Astrocyte of the spinal cord (primary cell): ENCODE measurements around the gene CHMP1B.

ENCODE experiments used
- DNase-seq: peaks from one replicate; pipeline ENCODE4 v3.0.0; 2011; ENCODE audit warnings: low read depth, low spot score
- H3K4me3 ChIP-seq: 2 replicates; pipeline ENCODE4 v1.5.1; 2011; ENCODE audit warnings: low read depth, mild to moderate bottlenecking, low read length, moderate library complexity
- CTCF ChIP-seq: IDR thresholded peaks from 2 replicates; pipeline ENCODE4 v1.5.1; 2012; ENCODE audit warnings: low read depth, mild to moderate bottlenecking, low read length, inconsistent platforms
- in situ Hi-C: cut with HindIII; loops from 2 replicates; pipeline ENCODE4 v1.10.0; 2017; ENCODE audit warnings: low sequenced_read_pairs

The CHMP1B gene

GRCh38 chr18:11871501-11871900 lies 20.3 kb downstream of the CHMP1B start:
- no peak for DNase-seq
- no peak for TF ChIP-seq CTCF
- in situ Hi-C loops: no loop called here
- H3K4me3 ChIP-seq: no peak overlapping the region

DNA sequence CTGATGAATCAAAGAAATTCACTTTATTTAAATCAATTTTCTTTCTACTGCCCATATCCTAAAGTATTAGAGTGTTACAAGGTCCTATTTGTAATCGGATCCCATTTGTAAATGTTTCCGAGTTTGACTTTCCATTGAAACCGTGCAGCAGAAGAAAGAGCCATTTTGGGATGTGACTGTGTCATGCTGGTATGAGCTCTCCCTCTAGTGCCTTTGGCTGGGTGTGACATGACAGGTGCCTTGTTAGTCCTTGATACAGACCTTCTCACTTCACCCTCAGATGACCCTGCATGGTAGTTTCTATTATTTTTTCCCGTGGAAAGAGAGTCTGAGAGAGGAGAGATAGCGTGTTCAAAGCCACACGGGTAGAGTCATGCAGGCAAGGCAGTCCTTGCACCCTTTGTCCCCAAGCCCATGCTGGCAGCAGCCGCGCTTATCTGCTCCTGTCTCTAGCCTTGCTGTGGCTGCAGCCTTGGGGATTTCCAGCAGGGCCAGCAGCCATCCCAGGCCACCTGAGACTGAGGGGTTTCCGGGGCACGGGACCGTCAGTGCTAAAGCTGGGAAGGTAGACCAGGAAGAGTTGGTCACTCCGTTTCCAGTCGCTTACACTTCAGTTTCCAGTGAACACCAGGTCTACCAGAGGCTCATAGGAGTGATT lies 21.4 kb downstream of the CHMP1B start:
- peak; percentile 27 for DNase-seq
- TF ChIP-seq CTCF: peak; percentile 53
- no peak overlapping the region for H3K4me3 ChIP-seq
- in situ Hi-C loops: no loop called here

- no peak for TF ChIP-seq CTCF
- H3K4me3 ChIP-seq: no peak overlapping the region
- in situ Hi-C loops: no loop called here
- no peak for DNase-seq
These were observed 22.6 kb downstream of the CHMP1B start for GRCh38 chr18:11873670-11874340.

DNA sequence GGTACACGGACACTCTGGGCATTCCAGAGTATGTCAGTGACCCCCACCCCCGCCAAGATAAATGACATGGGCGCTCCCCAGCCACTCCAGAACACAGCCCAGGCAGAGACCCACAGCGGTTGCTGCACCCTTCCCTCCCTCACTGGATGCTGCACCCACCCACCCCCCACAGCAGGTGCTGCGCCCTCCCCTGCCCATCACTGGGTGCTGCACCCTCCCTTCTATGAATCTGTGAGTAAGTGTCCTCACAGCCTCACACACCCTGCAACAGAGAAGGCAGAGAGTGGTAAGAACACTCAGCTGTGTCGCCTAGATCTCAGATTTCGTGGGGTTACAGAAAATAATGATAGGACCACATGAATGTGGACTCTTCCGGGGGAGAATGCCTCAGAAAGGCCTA lies 23.5 kb downstream of the CHMP1B start:
- in situ Hi-C loops: no loop called here
- DNase-seq: no peak
- no peak for TF ChIP-seq CTCF
- H3K4me3 ChIP-seq: no peak overlapping the region

DNA sequence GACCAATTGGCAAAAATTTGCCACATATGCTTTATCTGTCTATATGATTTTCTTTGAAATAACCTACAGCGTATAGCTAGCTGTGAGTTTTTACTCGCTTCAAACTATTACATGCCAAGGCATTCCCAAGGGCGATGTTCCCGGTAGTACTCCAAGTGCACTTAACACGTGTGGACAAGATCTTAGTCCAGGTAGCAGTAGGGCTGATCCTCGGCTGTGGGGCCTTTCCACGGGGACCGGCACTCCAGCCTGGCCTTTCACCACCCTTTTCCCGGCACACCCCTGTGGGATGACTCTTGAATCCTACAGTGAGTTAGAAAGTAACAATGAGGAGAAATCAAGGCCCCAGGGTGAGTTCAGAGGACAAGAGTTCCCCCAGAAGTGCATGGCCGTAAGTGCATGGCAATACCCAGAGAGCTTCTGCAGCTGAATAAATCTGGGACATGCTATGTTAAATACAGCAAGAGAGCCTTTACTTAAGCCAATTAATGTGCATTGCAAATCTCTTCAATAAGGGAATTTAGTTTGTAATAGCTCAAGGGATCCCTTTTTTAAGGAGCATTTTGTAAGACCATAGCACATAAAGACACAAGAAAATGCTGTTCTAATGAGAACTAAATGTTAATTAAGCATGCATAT lies 26.4 kb downstream of the CHMP1B start:
- H3K4me3 ChIP-seq: no peak overlapping the region
- TF ChIP-seq CTCF: no peak
- in situ Hi-C loops: no loop called here
- no peak for DNase-seq

DNA sequence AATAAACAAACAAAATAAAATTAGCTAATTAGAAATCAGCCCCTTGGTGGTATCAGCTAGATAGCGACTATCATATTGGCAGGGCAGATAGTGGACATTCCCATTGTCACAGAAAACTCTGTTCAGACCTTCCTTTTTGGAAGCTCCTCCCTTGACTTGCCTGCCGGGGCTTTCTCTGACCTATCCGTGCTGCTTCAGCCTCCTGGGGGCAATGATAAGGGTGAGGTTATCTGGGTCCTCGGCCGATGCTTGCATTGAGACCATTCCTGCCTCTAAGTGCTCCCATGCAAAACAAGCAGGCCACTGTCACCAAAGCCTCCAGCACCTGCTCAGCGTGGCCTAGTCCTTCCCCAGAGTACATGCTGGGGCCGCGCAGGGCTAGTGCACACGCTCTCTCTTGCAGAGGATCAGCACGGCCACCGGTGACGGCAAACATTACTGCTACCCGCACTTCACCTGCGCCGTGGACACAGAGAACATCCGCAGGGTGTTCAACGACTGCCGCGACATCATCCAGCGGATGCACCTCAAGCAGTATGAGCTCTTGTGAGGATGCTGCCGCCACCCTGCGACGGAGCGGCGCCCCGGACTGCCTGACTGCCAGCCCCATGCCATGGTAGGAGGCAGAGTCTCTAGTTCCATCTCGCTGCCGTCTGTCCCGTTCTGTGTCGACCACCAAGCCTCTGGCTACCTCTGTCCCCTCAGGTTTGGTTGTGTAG lies 29.5 kb downstream of the CHMP1B start:
- H3K4me3 ChIP-seq: no peak overlapping the region
- TF ChIP-seq CTCF: no peak
- no peak for DNase-seq
- in situ Hi-C loops: no loop called here
